Loucy (cell line): ENCODE results near the gene SERAC1.

Experiments
- H2AFZ ChIP-seq: fragments of 200-600 bp; sonication (generic); 2 replicates; pipeline ENCODE4 v1.6.0; 2016; ENCODE audit warnings: antibody characterized with exemption, mild to moderate bottlenecking, low read length, moderate library complexity
- H3F3A ChIP-seq: fragments of 200-600 bp; 2 replicates; pipeline ENCODE4 v1.6.0; 2016; ENCODE audit warnings: antibody characterized with exemption, low read depth, mild to moderate bottlenecking
- H3K27me3 ChIP-seq: fragments of 200-600 bp; sonication (generic); 2 replicates; pipeline ENCODE4 v1.6.1; 2014; ENCODE audit warnings: low read length, mild to moderate bottlenecking; ENCODE audit not compliant: insufficient read depth, poor library complexity, severe bottlenecking
- H3K36me3 ChIP-seq: fragments of 200-600 bp; sonication (generic); 2 replicates; pipeline ENCODE4 v1.6.1; 2016; ENCODE audit warnings: low read length; ENCODE audit not compliant: insufficient read depth
- H3K4me1 ChIP-seq: fragments of 200-600 bp; sonication (generic); 2 replicates; pipeline ENCODE4 v1.5.1; 2014; ENCODE audit warnings: low read length, mild to moderate bottlenecking; ENCODE audit not compliant: insufficient read depth, poor library complexity, severe bottlenecking
- H3K4me2 ChIP-seq: fragments of 200-600 bp; sonication (generic); 2 replicates; pipeline ENCODE4 v1.6.0; 2014; ENCODE audit warnings: antibody characterized with exemption, low read length, low read depth, mild to moderate bottlenecking; ENCODE audit not compliant: poor library complexity, severe bottlenecking
- H3K4me3 ChIP-seq: fragments of 200-600 bp; sonication (generic); 2 replicates; pipeline ENCODE4 v1.5.1; 2014; ENCODE audit warnings: low read length, mild to moderate bottlenecking, mixed read lengths; ENCODE audit not compliant: poor library complexity, severe bottlenecking
- H3K79me2 ChIP-seq: fragments of 200-600 bp; sonication (generic); 2 replicates; pipeline ENCODE4 v1.6.1; 2014; ENCODE audit warnings: low read length; ENCODE audit not compliant: insufficient read depth
- H3K9ac ChIP-seq: fragments of 200-600 bp; sonication (generic); 2 replicates; pipeline ENCODE4 v1.6.0; 2014; ENCODE audit warnings: mild to moderate bottlenecking, low read depth, low read length, moderate library complexity; ENCODE audit not compliant: poor library complexity, severe bottlenecking
- H3K9me2 ChIP-seq: fragments of 200-600 bp; sonication (generic); replicated peaks from 2 replicates; pipeline ENCODE4 v1.6.1; 2016; ENCODE audit warnings: low read depth, low read length, mixed read lengths
- H3K9me3 ChIP-seq: fragments of 200-600 bp; sonication (generic); 2 replicates; pipeline ENCODE4 v1.6.1; 2014; ENCODE audit warnings: mild to moderate bottlenecking, antibody characterized with exemption, low read length, low read depth; ENCODE audit not compliant: insufficient read depth
- H4K20me1 ChIP-seq: fragments of 200-600 bp; sonication (generic); 2 replicates; pipeline ENCODE4 v1.6.0; 2014; ENCODE audit warnings: antibody characterized with exemption, low read length, mild to moderate bottlenecking; ENCODE audit not compliant: insufficient read depth, poor library complexity, severe bottlenecking
- EZH2phosphoT487 ChIP-seq: fragments of 200-600 bp; IDR thresholded peaks from 2 replicates; pipeline ENCODE4 v1.6.1; 2018; ENCODE audit warnings: antibody characterized with exemption, mild to moderate bottlenecking, moderate library complexity, borderline replicate concordance
- TF ChIP-seq, protein P1 (sequence below): fragments of 200-600 bp; sonication (generic); conservative IDR thresholded peaks from 2 replicates; pipeline ENCODE4 v1.5.1; 2014; ENCODE audit warnings: mild to moderate bottlenecking, antibody characterized with exemption, low read length

The SERAC1 gene

DNA sequence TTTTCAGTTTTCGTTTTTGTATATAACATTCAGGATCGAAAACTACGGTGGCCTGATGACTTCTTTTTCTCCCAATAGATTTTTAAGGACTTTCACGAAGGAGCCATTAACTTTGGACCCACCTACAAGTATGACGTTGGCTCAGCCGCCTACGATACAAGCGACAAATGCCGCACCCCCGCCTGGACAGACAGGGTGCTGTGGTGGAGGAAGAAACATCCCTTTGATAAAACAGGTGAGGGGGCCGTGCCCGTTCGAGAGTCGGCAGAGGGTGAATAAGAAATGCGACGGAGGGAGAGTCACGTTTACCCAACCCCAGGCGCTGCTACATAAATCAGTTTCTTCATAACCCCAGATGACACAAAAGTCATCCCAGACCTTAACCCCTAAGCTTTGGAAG is 91.5 kb downstream of the SERAC1 start:
- Histone ChIP-seq H3K4me1 (peaks cover 18% of the 10 kb centered on the region), H3K4me2 (no peak overlapping the region), H2AFZ (no peak overlapping the region), H3K9ac (no peak overlapping the region), H3K4me3 (no peak overlapping the region), H3K9me3 (no peaks in the 10 kb centered on the region), H3K79me2 (no peaks in the 10 kb centered on the region), H3K27me3 (no peaks in the 10 kb centered on the region), H3K36me3 (peaks cover 32% of the 10 kb centered on the region; the same call in 1 of the 2 replicates), H4K20me1 (no peaks in the 10 kb centered on the region), H3K9me2 (no peaks in the 10 kb centered on the region), H3F3A (no peaks in the 10 kb centered on the region)
- TF ChIP-seq EZH2phosphoT487: no peak
- TF ChIP-seq, protein P1, sequence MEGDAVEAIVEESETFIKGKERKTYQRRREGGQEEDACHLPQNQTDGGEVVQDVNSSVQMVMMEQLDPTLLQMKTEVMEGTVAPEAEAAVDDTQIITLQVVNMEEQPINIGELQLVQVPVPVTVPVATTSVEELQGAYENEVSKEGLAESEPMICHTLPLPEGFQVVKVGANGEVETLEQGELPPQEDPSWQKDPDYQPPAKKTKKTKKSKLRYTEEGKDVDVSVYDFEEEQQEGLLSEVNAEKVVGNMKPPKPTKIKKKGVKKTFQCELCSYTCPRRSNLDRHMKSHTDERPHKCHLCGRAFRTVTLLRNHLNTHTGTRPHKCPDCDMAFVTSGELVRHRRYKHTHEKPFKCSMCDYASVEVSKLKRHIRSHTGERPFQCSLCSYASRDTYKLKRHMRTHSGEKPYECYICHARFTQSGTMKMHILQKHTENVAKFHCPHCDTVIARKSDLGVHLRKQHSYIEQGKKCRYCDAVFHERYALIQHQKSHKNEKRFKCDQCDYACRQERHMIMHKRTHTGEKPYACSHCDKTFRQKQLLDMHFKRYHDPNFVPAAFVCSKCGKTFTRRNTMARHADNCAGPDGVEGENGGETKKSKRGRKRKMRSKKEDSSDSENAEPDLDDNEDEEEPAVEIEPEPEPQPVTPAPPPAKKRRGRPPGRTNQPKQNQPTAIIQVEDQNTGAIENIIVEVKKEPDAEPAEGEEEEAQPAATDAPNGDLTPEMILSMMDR: no peak

GRCh38 chr6:158073776-158074175 is 94.3 kb downstream of the SERAC1 start:
- Histone ChIP-seq H3K27me3 (no peaks in the 10 kb centered on the region), H3F3A (no peaks in the 10 kb centered on the region), H3K4me1 (peaks cover 25% of the 10 kb centered on the region), H3K4me3 (no peak overlapping the region), H3K36me3 (peaks cover 22% of the 10 kb centered on the region; the same call in 1 of the 2 replicates), H4K20me1 (no peaks in the 10 kb centered on the region), H3K9ac (no peak overlapping the region), H3K9me3 (no peaks in the 10 kb centered on the region), H3K9me2 (no peaks in the 10 kb centered on the region), H3K4me2 (no peak overlapping the region), H3K79me2 (no peaks in the 10 kb centered on the region), H2AFZ (no peak overlapping the region)
- no peak for TF ChIP-seq EZH2phosphoT487
- TF ChIP-seq, protein P1: no peak

DNA sequence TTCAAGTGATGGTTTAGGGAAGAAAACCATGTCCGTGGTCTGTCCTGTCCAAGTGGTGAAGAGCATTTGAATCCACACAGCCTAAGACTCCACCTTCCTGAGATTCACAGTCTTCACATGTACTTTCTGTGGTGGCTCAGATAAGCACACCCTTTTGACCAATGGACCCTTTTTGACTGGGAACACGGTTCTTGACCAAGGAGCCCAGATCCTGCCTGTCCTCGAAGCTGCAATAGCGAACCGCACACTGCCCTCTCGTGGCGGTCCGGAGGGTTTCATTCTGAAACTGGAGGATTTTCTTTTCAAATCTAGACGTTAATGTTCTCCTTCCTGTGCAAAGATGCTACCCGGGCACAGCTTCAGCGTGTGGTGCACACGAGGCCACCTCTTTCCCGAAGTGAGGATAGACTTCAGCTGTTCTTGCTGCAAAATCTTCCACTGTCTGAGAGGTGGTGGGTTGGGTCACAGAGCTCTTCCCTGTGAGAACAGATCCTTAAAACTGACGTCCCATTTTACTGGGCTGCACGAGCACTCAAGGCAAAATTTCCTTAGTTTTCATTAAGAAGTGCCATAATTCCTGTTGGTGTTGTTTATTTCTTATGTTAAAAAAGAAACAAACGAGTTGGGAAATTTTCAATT is 95.9 kb downstream of the SERAC1 start:
- H3K4me1 ChIP-seq: peaks cover 28% of the 10 kb centered on the region
- H3K9me3 ChIP-seq: no peaks in the 10 kb centered on the region
- no peaks in the 10 kb centered on the region for H3K9me2 ChIP-seq
- peak overlapping the region; percentile 29 for H3K4me2 ChIP-seq
- no peak overlapping the region for H3K4me3 ChIP-seq
- H3K27me3 ChIP-seq: no peaks in the 10 kb centered on the region
- no peaks in the 10 kb centered on the region for H3F3A ChIP-seq
- H3K9ac ChIP-seq: no peak overlapping the region
- H2AFZ ChIP-seq: peak overlapping the region; percentile 76
- H3K79me2 ChIP-seq: no peaks in the 10 kb centered on the region
- no peak for TF ChIP-seq EZH2phosphoT487
- TF ChIP-seq, protein P1: peak; percentile 87
- peaks cover 9% of the 10 kb centered on the region; the same call in 1 of the 2 replicates for H3K36me3 ChIP-seq
- no peaks in the 10 kb centered on the region for H4K20me1 ChIP-seq
